Neural progenitor cell (in vitro differentiated cells): ENCODE measurements around the gene PDGFB. TPM values are rescaled to one million over a fixed set of nuclear protein-coding genes. Genes with fewer than 3 reads are reported as not detected.
A peak's percentile ranks its signal among the peaks of the same experiment; 100 is the strongest.

ENCODE experiments used
- DNase-seq: peaks from one replicate; pipeline ENCODE4 v3.0.0-alpha.2; 2016; ENCODE audit warnings: low spot score
- H2AFZ ChIP-seq: fragments of 200-600 bp; sonication (generic); replicated peaks from 2 replicates; pipeline ENCODE4 v1.6.1; 2016; ENCODE audit warnings: antibody characterized with exemption
- H3F3A ChIP-seq: fragments of 200-600 bp; sonication (generic); 2 replicates; pipeline ENCODE4 v1.6.1; 2016; ENCODE audit warnings: antibody characterized with exemption, low read depth
- H3K27ac ChIP-seq: fragments of 200-600 bp; sonication (generic); 2 replicates; pipeline ENCODE4 v1.5.1; 2016; ENCODE audit warnings: mild to moderate bottlenecking
- H3K27me3 ChIP-seq: fragments of 200-600 bp; sonication (generic); 2 replicates; pipeline ENCODE4 v1.6.1; 2016; ENCODE audit warnings: mild to moderate bottlenecking, moderate library complexity
- H3K36me3 ChIP-seq: fragments of 200-600 bp; sonication (generic); 2 replicates; pipeline ENCODE4 v1.5.1; 2016
- H3K4me1 ChIP-seq: fragments of 200-600 bp; sonication (generic); 2 replicates; pipeline ENCODE4 v1.6.1; 2016; ENCODE audit warnings: mixed run types
- H3K4me2 ChIP-seq: fragments of 200-600 bp; sonication (generic); 2 replicates; pipeline ENCODE4 v1.6.1; 2016
- H3K4me3 ChIP-seq: fragments of 200-600 bp; sonication (generic); 2 replicates; pipeline ENCODE4 v1.5.1; 2016
- H3K79me2 ChIP-seq: fragments of 200-600 bp; sonication (generic); 2 replicates; pipeline ENCODE4 v1.6.1; 2016; ENCODE audit warnings: low read depth
- H3K9ac ChIP-seq: fragments of 200-600 bp; sonication (generic); 2 replicates; pipeline ENCODE4 v1.6.1; 2016
- H3K9me3 ChIP-seq: fragments of 200-600 bp; sonication (generic); 2 replicates; pipeline ENCODE4 v1.5.1; 2016; ENCODE audit warnings: low read depth
- H4K20me1 ChIP-seq: fragments of 200-600 bp; sonication (generic); 2 replicates; pipeline ENCODE4 v1.6.1; 2016; ENCODE audit warnings: low read depth
- H3K27ac Mint-ChIP-seq: 3 replicates; pipeline ENCODE4 v1.8.0; 2021; ENCODE audit warnings: mixed read lengths
- H3K27me3 Mint-ChIP-seq: 2 replicates; pipeline ENCODE4 v1.8.0; 2022; ENCODE audit warnings: low read depth, mild to moderate bottlenecking, inconsistent platforms, moderate library complexity, mixed read lengths; ENCODE audit not compliant: insufficient read depth
- H3K36me3 Mint-ChIP-seq: 3 replicates; pipeline ENCODE4 v1.8.0; 2021; ENCODE audit warnings: mixed read lengths
- H3K4me1 Mint-ChIP-seq: 3 replicates; pipeline ENCODE4 v1.8.0; 2021; ENCODE audit warnings: mixed read lengths
- H3K4me3 Mint-ChIP-seq: 3 replicates; pipeline ENCODE4 v1.8.0; 2021; ENCODE audit warnings: mild to moderate bottlenecking, moderate library complexity, mixed read lengths
- H3K9me3 Mint-ChIP-seq: 3 replicates; pipeline ENCODE4 v1.8.0; 2020; ENCODE audit warnings: mixed read lengths
- EZH2 ChIP-seq: fragments of 200-600 bp; sonication (generic); IDR thresholded peaks from 2 replicates; pipeline ENCODE4 v1.6.1; 2017; ENCODE audit warnings: antibody characterized with exemption, mild to moderate bottlenecking, moderate library complexity
- EZH2phosphoT487 ChIP-seq: fragments of 200-600 bp; sonication (generic); IDR thresholded peaks from 2 replicates; pipeline ENCODE4 v1.6.1; 2017; ENCODE audit warnings: antibody characterized with exemption
- total RNA-seq: library from RNA; depleted of rRNA; stranded (reverse); fragments of >200 nt; gene quantifications from 2 replicates; pipeline ENCODE4 v1.2.3, GENCODE V29; 2015; ENCODE audit warnings: low replicate concordance
- TF ChIP-seq, protein P1 (sequence below): fragments of 200-600 bp; sonication (generic); IDR thresholded peaks from 2 replicates; pipeline ENCODE4 v1.5.1; 2017; ENCODE audit warnings: antibody characterized with exemption, mild to moderate bottlenecking

PDGFB gene
- total RNA-seq, 1 donor from 2014 or later: 0.15 TPM

DNA sequence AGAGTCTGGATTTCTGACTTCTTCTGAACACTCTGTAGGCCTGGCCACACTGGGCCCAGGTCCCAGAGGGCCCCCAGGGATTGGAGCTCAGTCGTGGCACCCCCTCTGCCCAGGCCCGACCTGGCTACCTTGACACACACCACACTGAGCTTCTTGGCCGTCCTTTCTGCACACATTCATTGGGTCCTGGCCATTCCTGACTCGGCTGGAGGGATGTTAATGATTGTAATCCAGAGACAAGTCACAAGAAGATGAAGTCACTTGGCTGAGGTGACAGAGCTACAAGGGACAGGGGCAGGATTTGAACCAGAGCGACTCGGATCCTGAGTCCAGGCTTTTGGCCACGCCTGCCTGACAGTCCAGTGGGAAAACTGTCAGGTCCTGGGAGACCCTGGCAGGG, 23.9 kb upstream of the PDGFB start:
- Mint-ChIP-seq H3K9me3 (peaks cover 3% of the 10 kb centered on the region), H3K4me1 (peaks cover 19% of the 10 kb centered on the region), H3K36me3 (no peaks in the 10 kb centered on the region), H3K27me3 (peaks cover 10% of the 10 kb centered on the region), H3K27ac (peak overlapping the region; percentile 60), H3K4me3 (no peak overlapping the region)
- H2AFZ ChIP-seq: no peak overlapping the region
- H3K9me3 ChIP-seq: no peaks in the 10 kb centered on the region
- no peaks in the 10 kb centered on the region for H3K36me3 ChIP-seq
- no peak overlapping the region for H3K9ac ChIP-seq
- H3F3A ChIP-seq: no peaks in the 10 kb centered on the region
- H4K20me1 ChIP-seq: no peaks in the 10 kb centered on the region
- TF ChIP-seq, protein P1, sequence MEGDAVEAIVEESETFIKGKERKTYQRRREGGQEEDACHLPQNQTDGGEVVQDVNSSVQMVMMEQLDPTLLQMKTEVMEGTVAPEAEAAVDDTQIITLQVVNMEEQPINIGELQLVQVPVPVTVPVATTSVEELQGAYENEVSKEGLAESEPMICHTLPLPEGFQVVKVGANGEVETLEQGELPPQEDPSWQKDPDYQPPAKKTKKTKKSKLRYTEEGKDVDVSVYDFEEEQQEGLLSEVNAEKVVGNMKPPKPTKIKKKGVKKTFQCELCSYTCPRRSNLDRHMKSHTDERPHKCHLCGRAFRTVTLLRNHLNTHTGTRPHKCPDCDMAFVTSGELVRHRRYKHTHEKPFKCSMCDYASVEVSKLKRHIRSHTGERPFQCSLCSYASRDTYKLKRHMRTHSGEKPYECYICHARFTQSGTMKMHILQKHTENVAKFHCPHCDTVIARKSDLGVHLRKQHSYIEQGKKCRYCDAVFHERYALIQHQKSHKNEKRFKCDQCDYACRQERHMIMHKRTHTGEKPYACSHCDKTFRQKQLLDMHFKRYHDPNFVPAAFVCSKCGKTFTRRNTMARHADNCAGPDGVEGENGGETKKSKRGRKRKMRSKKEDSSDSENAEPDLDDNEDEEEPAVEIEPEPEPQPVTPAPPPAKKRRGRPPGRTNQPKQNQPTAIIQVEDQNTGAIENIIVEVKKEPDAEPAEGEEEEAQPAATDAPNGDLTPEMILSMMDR: no peak
- TF ChIP-seq EZH2: no peak
- no peak for TF ChIP-seq EZH2phosphoT487
- H3K4me2 ChIP-seq: no peak overlapping the region
- no peaks in the 10 kb centered on the region for H3K4me1 ChIP-seq
- no peak overlapping the region for H3K27ac ChIP-seq
- H3K79me2 ChIP-seq: no peaks in the 10 kb centered on the region
- DNase-seq: no peak
- no peak overlapping the region for H3K4me3 ChIP-seq
- H3K27me3 ChIP-seq: no peaks in the 10 kb centered on the region

DNA sequence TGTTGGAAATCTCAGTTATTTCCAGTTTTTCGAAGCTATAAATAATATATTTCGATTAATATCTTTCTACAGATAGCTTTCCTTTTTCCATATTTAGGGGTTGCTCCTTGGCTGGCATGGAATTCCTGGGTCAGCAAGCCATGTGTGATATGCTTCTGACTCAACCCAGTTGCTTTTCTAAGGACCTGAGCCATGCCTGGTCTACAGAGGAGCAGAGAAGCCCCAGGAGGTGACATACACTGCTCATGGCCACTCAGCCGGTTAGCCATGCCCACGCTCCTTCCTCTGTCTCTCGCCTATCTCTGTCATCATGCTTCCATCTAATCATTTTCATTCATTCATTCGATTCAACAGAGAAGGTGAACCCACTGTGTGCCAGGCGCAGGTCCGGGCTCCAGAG, 23.2 kb upstream of the PDGFB start:
- no peak for TF ChIP-seq EZH2phosphoT487
- no peak for TF ChIP-seq EZH2
- TF ChIP-seq, protein P1: no peak

DNA sequence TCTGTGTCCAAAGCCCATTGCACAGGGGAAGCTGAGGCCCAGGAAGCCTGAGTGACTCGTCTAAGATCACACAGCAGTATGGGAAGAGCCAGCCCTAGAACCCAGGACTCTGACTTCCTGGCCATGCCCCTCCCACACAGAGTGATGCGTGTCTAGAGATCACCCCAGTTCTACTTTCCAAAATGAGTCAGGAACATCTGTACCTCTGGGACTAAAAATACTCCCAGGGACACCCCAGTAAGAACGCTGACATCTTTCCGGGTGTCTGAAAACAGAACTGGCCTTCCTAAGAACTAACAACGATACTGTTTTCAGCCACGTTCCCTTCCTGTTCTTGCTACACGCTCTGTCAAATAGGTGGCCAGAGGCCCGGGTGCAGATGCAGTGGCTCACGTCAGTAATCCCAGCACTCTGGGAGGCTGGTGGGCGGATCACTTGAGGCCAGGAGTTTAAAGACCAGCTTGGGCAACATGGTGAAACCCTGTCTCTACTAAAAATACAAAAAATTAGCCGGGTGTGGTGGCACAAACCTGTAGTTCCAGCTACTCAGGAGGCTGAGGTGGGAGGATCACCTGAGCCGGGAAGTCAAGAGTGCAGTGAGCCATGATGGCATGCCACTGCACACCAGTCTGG, 21.7 kb upstream of the PDGFB start:
- no peaks in the 10 kb centered on the region for H3F3A ChIP-seq
- peaks cover 13% of the 10 kb centered on the region for H3K9me3 Mint-ChIP-seq
- no peak overlapping the region for H3K4me3 Mint-ChIP-seq
- no peak overlapping the region for H2AFZ ChIP-seq
- no peaks in the 10 kb centered on the region for H3K79me2 ChIP-seq
- peak overlapping the region; percentile 93 for H3K27ac Mint-ChIP-seq
- H3K36me3 Mint-ChIP-seq: peaks cover 2% of the 10 kb centered on the region
- H3K27me3 ChIP-seq: no peaks in the 10 kb centered on the region
- no peaks in the 10 kb centered on the region for H3K36me3 ChIP-seq
- no peak overlapping the region for H3K27ac ChIP-seq
- DNase-seq: no peak
- TF ChIP-seq EZH2phosphoT487: no peak
- no peak for TF ChIP-seq EZH2
- TF ChIP-seq, protein P1: no peak
- H3K4me1 Mint-ChIP-seq: peaks cover 20% of the 10 kb centered on the region
- H3K4me3 ChIP-seq: no peak overlapping the region
- H4K20me1 ChIP-seq: no peaks in the 10 kb centered on the region
- H3K9me3 ChIP-seq: no peaks in the 10 kb centered on the region
- H3K4me2 ChIP-seq: no peak overlapping the region
- no peaks in the 10 kb centered on the region for H3K4me1 ChIP-seq
- peaks cover 8% of the 10 kb centered on the region for H3K27me3 Mint-ChIP-seq
- no peak overlapping the region for H3K9ac ChIP-seq

More for the DNA sequence above, 23.2 kb upstream of the PDGFB start:
- Mint-ChIP-seq H3K27me3 (peaks cover 6% of the 10 kb centered on the region), H3K9me3 (peaks cover 3% of the 10 kb centered on the region), H3K4me3 (no peak overlapping the region), H3K36me3 (no peaks in the 10 kb centered on the region), H3K27ac (no peak overlapping the region), H3K4me1 (peaks cover 16% of the 10 kb centered on the region)
- no peak overlapping the region for H3K27ac ChIP-seq
- H3K4me2 ChIP-seq: no peak overlapping the region
- no peak overlapping the region for H2AFZ ChIP-seq
- no peak overlapping the region for H3K4me3 ChIP-seq
- H3K27me3 ChIP-seq: no peaks in the 10 kb centered on the region
- H3K79me2 ChIP-seq: no peaks in the 10 kb centered on the region
- H3K36me3 ChIP-seq: no peaks in the 10 kb centered on the region
- H3K9me3 ChIP-seq: no peaks in the 10 kb centered on the region
- H4K20me1 ChIP-seq: no peaks in the 10 kb centered on the region
- H3K9ac ChIP-seq: no peak overlapping the region
- no peak for DNase-seq
- no peaks in the 10 kb centered on the region for H3F3A ChIP-seq
- no peaks in the 10 kb centered on the region for H3K4me1 ChIP-seq
